ENCODE measurements around the gene OR10H3.

The OR10H3 gene

DNA sequence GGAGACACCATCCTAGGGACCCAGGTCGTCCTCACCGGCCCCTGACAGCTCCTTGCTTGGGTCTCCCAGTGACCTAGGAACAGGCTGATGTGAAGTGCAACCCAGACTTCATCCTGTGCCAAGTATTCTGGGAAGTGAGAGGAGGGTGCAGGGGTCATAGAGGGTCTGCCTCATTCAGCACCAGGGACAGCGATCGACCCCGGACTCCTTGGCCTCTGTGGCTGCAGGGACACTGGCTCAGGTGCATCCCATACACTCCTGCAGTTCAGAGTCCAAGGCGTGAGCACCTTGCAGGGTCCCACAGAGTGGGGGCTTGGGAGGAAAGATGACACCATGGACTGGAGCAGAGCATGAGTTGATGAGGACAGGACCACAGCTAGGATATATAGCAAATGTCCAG lies 20.0 kb upstream of the OR10H3 start:
- TF ChIP-seq, protein P1, sequence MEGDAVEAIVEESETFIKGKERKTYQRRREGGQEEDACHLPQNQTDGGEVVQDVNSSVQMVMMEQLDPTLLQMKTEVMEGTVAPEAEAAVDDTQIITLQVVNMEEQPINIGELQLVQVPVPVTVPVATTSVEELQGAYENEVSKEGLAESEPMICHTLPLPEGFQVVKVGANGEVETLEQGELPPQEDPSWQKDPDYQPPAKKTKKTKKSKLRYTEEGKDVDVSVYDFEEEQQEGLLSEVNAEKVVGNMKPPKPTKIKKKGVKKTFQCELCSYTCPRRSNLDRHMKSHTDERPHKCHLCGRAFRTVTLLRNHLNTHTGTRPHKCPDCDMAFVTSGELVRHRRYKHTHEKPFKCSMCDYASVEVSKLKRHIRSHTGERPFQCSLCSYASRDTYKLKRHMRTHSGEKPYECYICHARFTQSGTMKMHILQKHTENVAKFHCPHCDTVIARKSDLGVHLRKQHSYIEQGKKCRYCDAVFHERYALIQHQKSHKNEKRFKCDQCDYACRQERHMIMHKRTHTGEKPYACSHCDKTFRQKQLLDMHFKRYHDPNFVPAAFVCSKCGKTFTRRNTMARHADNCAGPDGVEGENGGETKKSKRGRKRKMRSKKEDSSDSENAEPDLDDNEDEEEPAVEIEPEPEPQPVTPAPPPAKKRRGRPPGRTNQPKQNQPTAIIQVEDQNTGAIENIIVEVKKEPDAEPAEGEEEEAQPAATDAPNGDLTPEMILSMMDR (conservative IDR thresholded peaks at IDR 0.05; ENCODE audit: low read depth, low read length), result no peak
- no peak for DNase-seq (ENCODE audit: low read depth)
- H3K4me3 ChIP-seq (ENCODE audit: low read depth, low read length), result no peak overlapping the region

DNA sequence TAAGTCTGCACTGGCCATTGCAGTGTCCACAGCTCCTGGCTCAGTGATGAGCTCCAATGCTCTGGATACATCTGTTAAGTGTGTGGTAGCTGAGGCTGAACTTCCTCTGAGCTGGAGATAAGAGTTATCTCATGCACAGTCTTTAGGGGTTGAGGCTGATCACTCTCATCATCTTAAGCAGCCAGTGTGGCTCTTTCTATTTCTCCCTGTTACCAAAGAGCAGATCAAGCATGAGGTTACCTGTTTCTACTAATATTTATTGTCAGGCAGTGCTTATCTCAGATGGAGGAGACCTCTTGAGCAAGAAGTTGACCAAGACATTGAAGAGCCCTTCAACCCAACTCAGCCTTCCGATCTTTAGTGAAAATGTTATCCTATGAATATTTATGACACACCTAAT lies 16.5 kb upstream of the OR10H3 start:
- TF ChIP-seq, protein P1 (conservative IDR thresholded peaks at IDR 0.05; ENCODE audit: low read depth, low read length), result no peak
- DNase-seq (ENCODE audit: low read depth), result no peak
- H3K4me3 ChIP-seq (ENCODE audit: low read depth, low read length), result no peak overlapping the region

DNA sequence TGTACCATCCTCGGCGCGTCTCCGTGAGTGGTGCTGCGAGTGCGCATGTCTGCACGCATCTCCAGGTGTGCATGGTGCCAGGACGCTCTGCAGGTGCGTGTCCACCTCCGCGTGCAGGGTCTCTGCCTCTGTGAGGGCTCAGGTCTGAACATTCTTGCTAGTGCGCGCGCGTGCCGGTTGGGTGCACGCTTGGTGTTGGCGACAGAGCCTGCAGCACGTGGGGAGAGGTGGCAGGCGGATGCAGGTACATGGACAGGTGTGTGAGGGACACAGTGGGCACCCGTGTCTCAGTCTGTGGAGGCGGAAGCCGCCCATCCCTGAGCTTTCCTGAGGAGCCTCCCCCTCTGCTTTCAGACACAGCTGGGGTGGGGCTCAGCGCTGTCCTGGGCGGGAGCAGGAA lies 14.8 kb upstream of the OR10H3 start:
- H3K4me3 ChIP-seq (ENCODE audit: low read depth, low read length), result no peak overlapping the region
- DNase-seq (ENCODE audit: low read depth), result no peak

DNA sequence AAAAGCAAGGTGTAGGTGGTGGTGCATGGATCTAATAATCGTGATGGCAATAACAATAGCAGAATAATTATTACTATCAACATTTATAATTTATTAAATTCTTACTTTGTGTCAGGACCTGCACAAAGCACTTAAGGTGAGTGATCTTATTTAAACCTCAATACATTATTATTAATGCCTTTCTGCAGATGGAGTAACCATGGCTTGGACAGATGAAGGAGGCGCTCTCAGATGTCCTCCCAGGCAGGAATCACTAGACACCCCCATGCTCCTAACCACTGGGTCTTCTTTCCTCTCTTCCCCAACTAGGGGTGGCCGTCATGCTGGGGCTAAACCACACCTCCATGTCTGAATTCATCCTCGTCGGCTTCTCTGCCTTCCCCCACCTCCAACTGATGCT lies 10.1 kb upstream of the OR10H3 start, which contains the start of gene OR10H2:
Gene OR10H2, plus strand, starts transcription at position 301 of the 400 bp plus-strand sequence. Its CDS starts 20 bp downstream, at position 321.
- TF ChIP-seq, protein P1 (conservative IDR thresholded peaks at IDR 0.05; ENCODE audit: low read depth, low read length), result no peak
- no peak for DNase-seq (ENCODE audit: low read depth)
- no peak within 1 kb of the TSS for H3K4me3 ChIP-seq (ENCODE audit: low read depth, low read length)

More for the DNA sequence above, 14.8 kb upstream of the OR10H3 start:
- TF ChIP-seq, protein P1 (conservative IDR thresholded peaks at IDR 0.05; ENCODE audit: low read depth, low read length), result no peak

DNA sequence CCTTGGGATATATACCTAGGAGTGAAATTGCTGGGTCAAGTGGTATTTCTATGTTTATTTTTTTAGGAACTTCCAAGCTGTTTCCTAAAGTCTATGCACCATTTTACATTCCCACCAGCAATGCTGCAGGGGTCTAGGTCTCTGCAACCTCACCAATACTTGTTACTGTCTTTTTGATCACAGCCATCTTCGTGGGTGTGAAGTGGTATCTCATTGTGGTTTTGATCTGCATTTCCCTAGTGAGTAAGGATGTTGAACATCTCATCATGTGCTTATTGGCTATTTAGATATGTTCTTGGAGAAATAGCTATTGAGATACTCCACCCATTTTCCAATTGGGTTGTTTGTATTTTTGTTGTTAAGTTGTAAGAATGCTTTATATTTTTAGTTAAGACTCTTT lies 7.2 kb upstream of the OR10H3 start:
- no peak for DNase-seq (ENCODE audit: low read depth)
- TF ChIP-seq, protein P1 (conservative IDR thresholded peaks at IDR 0.05; ENCODE audit: low read depth, low read length), result no peak
- H3K4me3 ChIP-seq (ENCODE audit: low read depth, low read length), result no peak overlapping the region

DNA sequence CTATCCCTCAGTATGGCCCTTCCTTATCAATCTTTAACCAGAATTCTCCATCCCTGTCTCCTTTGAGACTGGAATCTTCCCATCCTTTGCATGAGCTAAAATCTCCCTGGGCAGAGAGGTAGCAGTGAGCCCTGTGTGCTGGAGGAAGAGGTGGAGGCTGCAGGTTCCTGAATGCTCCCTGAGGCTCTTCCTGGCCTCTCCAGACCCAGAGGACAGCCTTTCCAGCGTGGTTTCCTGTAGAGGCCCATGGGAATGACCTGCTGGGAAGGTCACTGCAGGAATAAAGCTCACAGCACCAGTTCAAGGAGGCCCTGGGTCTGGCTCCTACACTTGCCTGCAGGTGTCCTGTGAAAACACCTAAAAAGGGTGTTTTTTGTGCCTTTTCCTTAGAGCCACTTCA lies 5.4 kb upstream of the OR10H3 start:
- TF ChIP-seq, protein P1 (conservative IDR thresholded peaks at IDR 0.05; ENCODE audit: low read depth, low read length), result no peak
- H3K4me3 ChIP-seq (ENCODE audit: low read depth, low read length), result no peak overlapping the region
- DNase-seq (ENCODE audit: low read depth), result no peak

DNA sequence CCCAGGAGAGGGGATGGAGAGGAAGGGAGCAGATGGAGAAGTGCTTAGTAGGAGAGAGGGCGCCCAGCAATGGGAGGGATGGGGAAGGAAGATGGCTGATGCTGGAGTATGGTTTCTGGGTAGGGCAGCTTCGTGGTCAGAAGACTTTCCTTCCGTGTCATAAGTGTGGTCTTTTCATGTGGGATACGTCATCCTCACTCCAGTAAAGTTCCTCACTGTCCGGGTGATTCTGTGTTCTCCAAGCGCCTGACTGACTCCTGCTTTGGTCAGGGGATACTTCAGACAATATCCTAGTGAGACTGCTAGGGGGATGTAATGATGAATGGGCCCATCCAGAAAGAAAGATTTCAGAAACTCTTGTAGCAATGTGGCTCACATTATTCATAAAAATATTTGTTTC lies 3.9 kb upstream of the OR10H3 start:
- TF ChIP-seq, protein P1 (conservative IDR thresholded peaks at IDR 0.05; ENCODE audit: low read depth, low read length), result no peak
- H3K4me3 ChIP-seq (ENCODE audit: low read depth, low read length), result no peak overlapping the region
- no peak for DNase-seq (ENCODE audit: low read depth)

Data from choroid plexus epithelial cell (primary cell).